Medulla oblongata (tissue), 1 donor: Measurements from ENCODE around the gene ANKRD55.
A peak's percentile ranks its signal among the peaks of the same experiment; 100 is the strongest.

ENCODE experiments used
- DNase-seq: peaks from one replicate; pipeline ENCODE4 v3.0.0-alpha.2; 2015; ENCODE audit errors: extremely low spot score

ANKRD55 gene

DNA sequence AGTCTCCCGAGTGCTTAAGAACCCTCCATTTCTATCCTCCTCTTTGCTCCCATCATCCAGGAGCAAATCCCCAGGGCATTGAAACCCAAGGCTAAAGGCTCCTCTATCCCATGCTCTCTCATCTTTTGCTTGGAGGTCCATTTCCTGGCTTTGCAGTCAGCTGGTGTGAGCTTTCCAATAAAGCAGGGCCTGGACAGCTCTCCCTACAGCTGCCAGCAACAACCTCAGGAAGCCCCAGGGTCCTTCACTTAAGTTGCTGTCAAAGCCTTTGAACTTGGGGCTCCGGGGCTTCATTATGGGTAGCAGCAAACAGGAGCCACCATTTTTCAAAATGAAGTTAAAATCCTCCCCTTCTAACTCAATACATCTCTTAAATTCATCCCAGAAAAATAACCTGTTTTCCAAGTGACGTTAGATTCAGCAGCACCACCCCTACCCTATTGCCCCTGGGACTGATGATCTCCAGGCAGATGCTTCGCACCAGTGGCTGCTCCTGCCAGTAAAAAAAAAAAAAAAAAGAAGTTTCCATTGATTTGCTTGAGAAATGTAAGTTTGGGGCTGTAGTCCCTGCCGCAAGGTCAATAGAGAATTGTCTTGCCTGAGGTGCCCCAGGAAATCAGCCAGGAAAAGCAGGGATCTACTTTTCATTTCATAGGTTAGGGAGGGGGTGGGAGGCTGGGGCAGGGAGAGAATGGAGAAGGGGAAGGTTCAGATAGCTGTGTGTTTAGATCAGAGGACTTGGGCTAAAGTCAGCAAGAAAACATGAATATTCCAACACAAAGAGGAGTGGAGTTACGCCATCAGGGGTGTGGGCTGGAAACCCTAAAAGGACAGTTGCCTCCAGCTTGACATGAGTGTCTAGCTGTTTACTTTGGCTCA is 154.6 kb downstream of the ANKRD55 start:
- DNase-seq, result no peak

DNA sequence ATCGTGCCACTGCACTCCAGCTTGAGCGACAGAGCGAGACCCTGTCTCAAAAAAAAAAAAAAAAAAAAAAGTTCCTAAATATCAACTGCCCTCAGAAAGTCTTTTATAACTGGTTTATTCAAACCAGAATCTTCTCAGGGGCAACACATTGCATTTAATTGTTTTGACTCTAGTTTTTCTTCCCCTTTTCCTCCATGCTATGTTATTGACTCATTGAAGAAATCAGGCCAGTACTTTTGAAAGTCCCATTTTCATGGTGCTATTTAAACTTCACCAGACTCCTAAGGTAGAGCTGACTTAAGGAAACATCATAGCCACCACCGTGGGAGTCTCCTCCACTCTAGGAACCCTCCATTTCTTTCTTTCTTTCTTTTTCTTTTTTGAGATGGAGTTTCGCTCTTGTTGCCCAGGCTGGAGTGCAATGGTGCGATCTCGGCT is 155.3 kb downstream of the ANKRD55 start:
- no peak for DNase-seq

DNA sequence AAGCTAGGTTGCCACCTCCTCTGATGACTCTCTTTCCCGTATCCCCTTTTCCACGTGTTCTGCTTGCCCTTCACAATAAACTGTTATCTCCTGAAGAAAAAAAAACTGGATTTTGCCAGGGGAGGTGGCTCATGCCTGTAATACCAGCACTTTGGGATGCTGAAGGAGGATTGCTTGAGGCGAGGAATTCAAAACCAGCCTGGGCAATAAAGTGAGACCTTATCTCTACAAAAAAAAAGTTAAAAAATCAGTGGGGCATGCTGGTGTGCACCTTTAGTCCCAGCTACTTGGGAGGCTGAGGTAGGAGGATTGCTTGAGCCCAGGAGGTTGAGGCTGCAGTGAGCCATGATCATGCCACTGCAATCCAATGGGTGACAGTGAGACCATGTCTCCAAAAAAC is 156.6 kb downstream of the ANKRD55 start:
- no peak for DNase-seq

DNA sequence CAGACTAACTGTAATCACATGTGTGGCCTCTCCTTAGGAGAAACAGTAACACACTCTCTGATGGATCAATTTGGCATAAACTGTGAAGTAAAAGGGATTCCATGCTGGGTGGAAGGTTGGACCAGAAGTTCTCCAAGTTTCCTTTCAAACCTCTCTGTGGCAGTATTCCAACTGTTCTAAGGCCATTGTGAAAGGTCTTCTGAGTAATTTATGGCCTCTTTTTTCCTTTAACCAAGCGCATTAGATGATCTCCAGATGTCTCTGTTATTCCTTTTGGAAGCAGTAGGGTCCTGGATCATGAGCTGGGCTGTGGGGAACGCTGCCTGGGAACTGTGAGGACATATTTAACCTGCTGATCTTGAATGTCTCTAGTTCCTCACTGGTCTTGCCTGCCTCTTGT is 157.8 kb downstream of the ANKRD55 start:
- DNase-seq, result no peak

DNA sequence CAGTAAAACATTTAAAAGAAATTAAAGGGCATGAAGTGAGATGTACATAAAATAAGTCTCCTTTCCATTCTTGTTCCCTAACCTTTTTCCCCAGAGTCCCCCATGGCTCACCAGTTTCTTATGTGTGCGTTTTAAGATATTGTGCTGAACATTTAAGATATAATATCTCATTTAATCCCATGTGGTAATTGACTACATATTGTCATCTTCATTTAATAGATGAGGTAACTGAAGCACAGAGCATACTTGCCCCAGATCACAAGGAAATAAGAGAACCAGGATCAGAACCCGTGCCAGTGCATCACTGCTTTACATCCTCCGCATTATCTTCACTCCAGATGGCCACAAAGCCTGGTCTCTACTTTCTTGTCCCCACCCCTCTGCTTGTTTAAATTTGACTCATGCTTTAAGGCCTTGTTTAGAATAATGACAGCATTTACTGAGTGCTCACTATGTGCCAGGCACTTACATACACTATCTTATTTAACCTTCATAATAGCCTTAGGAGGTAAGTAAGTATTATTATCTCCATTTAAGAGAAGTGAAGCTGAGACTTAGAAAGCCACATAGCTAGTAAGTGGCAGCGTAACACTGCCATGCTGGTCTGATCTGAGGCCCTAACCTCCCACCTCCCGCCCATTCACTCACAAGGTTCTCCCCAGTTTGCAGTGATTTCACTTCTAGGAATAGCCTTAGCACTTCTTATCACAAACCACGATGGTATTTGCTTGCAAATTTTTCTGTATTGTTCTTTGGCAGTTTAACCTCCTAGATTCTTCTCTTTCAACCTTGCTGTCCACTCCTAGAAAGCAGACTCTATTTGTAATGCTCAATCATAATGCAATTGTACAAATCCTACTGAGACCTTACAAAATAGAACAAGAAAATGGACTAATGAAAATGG is 160.0 kb downstream of the ANKRD55 start:
- no peak for DNase-seq

DNA sequence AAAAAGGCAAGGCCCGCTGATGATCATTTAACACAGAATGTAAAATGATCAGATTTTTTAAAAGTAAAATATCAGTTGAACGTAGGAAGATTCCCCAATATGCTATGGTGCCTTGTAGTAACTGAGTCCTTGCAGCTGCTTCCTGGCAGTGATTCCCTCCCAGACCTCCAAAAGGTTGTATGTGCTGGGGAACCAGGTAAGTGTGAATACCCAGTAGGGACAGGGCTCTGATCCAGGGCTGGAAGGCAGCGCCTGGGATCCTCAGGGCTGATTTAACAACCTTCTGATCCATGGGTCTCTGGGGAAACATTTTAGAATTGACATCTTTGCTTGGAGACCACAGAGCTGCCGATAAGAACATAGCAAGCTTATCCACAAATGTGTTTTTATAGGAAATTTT is 161.7 kb downstream of the ANKRD55 start:
- DNase-seq, result no peak

DNA sequence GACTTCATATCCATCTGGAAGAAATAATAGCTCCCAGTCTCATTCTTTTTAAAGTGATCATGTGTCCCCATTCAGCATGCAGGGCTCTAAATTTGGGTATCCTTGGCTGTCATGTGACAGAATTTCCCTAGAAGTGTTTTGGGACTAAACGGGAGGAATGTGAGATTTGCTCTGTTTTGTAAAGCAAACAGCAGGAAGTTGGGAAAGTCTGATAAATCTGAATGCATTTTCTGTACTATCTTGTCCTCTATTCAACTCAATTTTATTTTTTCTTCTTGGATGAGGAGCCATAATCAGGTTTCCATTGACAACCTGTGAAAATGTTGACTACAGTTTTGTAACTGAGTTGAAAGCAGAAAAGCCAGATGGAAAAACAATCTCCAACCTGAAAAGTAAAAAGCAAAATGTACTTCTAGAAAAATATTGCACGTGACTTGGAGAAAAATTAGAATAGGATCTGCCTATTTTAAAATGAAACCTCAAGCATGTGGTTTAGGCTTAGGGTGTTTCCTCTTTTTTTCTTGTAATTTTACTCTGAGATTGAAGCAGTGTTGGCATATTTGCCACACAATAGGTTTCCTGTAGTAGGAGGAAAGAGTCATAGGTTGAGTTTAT is 162.2 kb downstream of the ANKRD55 start:
- peak; percentile 45 for DNase-seq

DNA sequence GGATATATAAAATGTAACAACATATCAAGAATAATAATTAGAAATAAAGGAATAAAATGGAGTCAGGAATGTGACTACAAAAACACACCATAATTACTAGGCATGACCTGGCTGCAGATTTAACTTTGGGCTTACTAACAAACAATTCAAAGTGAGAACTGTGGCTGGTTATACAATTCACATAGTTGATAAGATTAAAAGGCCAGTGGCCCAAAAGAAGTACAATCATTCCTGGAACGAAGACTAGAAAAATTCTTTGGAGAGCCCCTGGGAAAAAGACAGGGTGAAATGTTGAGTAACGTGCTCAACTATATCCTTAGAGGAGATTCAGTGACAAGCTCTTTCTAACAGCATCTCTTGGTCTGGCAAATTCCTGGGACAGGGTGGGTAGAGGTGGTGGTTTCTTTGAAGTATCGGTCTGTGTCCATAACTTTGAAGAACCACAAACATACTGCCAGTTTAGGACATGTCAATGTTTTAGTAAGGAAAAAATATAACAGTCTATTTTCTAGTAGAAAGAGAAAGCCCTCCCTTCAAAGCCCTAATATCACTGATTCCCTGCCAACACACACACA is 163.4 kb downstream of the ANKRD55 start:
- no peak for DNase-seq

DNA sequence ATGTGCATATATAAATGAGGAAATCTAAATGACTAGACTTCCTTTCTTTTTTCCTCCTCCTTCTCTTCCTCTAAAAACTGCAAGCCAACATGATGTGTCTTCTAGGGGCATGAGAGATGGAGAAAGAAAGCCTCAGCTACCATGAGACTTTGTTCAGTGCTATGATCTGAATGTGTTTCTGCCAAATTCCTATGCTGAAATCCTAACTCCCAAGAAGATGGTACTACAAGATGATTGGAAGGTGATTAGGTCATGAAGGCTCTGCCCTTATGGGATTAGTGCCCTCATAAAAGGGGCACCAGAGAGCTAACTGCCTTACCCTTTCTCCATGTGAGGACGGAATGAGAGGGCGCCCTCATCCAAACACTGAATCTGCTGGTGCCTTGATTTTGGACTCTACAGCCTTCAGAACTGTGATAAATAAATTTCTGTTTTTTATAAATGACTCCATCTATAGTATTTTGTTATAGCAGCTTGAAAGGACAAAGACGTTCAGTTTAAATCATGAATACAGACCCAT is 166.1 kb downstream of the ANKRD55 start:
- no peak for DNase-seq

DNA sequence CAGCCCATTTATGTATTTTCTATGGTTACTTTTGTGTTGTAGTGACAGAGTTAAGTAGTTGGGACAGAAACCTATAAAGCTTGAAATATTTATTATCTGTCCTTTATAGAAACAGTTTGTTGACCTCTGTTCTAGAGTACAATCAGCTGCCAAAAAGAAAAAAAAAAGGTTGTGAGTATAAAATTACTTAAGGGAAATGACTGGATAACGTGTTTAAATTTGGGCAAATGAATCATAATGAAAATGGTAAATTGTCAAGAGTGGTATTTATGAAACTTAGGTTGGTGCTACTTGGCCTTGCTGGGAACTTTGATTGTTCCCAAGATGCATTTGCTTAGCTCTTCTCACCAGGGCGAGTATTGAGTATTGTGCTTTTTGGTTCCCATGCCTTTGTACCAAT is 168.1 kb downstream of the ANKRD55 start:
- no peak for DNase-seq

DNA sequence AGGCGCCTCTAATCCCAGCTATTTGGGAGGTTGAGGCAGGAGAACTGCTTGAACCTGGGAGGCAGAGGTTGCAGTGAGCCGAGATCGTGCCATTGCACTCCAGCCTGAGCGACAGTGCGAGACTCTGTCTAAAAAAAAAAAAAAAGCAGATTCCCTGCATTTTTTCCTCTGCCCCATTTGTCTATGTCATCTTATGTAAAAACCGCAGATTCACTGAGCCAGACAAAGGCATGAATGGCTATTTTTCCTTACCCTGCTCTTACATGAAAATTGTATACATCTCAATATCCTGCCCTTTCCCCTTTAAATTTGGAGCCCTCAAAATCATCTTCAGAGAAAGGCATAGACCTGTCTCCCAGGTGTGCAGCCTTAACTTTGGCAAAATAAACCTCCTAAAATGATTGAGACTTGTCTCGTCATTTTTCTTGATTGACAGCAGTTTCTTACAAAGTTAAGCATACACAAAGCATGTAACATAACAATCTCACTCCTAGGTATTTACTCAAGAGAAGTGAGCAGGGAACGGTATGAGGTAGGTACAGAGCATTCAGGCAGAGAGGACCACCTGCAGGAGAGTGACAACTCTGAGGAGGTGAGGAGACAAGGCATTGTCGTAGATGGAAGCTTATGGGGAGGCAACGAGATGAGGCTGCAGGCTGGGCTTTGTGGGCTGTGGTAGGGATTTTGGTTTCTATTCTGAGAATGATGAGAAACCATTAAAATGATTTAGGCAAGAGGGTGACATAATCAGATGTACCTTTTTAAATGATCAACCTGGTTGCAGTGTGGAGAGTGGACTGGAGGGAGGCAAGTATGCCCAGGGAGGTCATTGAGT is 172.6 kb downstream of the ANKRD55 start:
- no peak for DNase-seq

DNA sequence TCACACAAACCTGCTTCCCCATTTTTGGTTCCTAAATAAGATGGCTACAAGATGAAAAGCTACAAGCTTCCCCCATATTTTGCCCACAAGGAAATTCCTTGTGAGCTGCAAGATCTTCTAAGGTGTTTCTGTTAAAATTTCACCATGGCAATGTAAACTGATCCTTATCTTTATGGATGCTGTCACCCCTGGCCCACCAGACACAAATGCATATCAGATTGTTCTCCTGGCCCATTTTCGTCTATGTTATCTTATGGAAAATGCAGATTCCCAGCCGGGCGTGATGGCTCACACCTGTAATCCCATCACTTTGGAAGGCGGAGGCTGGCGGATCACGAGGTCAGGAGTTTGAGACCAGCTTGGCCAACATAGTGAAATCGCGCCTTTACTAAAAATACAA is 173.3 kb downstream of the ANKRD55 start:
- DNase-seq, result no peak

DNA sequence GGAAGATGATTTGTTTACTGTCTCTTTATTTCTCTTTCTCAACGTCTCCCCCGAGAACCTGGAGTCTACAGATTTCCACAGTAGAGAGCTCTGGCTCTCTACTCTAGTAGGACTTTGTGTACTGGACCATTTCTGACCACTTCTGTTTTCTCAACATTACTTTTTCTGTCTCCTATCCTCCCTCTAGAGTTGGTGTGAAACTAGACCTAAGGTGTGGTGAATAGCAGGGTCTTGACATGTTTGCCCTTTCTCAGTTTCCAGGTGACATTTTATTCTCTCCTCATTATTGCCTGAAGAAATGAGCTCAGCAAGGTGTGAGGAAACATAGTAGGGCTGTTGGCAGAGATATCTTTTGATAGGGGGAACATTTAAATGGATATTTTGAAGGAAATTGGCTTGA is 176.3 kb downstream of the ANKRD55 start:
- no peak for DNase-seq

DNA sequence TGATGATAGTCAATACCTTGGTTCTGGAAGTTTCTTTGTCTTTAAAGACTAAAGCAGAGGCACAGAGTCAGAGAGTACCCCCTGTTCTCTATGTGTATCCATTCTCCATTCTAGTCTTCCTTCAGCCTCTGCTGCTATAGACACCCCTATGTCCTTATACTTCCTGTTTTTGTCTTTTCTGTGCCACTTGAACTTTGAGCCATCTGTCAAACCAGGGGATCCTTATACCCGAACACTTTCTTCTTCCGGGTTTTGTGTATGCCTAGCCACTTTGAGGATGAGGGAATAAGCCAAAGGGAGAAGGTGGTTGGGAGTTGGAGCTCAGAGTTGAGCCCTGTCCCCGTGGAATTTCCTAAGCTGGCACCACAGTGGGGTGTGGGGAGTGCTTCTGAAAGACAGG is 177.3 kb downstream of the ANKRD55 start:
- DNase-seq, result no peak

DNA sequence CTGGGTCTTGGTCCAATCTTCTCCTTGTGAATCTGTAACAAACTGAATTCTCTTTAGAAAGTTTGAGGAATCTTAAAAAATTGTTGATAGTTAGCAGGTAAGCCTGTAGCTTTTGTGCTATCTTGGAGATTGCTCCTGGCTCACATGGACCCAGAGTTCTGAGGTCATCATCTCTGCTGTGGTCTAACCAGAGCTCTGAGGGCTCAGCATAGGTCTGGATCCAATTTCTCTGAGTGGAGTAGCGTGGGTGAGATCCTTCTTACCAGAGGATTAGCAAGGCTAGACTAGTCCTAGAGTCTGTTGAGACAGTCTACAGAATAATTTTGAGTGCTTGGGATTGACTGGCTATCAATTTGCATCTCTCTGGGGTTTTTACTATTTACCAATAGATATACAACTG is 177.8 kb downstream of the ANKRD55 start:
- DNase-seq, result no peak

DNA sequence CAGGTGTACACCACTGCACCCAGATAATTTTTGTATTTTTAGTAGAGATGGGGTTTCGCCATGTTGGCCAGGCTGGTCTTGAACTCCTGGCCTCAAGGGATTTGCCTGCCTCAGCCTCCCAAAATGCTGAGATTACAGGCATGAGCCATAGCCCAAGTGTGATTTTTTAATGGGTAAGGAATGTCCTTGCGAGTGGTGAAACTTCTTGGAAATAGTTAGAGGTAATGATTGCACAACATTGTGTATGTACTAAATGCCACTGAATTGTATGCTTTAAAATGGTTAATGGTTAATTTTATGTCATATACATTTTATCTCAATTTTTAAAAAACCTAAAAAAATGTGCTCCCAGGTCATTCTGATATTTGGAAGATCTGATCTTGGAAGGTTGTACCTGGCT is 178.5 kb downstream of the ANKRD55 start:
- no peak for DNase-seq

DNA sequence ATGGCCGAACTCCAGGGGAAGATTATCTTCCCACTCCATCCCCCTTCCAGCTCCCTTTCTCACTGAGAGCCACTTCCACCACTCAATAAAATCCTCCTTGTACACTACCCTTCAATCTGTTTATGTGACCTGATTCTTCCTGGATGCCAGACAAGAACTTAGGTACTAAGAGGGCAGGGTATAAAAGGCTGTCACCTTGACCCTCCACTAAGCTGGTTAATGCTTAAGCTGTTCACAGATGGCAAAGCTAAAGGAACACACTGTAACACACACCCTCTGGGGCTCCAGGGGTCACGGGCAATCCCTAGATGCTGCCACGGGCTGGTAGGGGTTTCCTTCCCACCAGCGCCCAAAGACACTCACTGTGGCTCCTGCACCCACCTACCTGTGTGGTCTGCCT is 179.8 kb downstream of the ANKRD55 start:
- no peak for DNase-seq

DNA sequence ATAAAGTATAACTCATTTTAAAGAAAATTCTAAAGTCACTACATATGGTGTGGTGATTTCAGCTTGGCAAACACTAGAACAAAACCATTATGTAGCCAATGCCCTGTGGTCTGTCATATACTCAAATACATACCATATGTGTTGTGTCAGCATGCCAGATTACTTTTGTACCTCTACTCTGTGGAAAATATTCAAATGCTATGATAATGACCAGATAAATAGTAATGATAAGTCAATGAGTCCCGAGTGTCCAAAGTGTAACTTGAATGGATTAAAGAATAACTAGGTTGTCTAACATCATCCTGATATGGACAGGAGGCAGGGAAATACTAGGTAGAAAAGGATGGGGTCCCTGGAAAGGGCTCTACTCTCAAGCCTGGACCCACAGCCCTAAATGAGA is 180.4 kb downstream of the ANKRD55 start:
- no peak for DNase-seq

DNA sequence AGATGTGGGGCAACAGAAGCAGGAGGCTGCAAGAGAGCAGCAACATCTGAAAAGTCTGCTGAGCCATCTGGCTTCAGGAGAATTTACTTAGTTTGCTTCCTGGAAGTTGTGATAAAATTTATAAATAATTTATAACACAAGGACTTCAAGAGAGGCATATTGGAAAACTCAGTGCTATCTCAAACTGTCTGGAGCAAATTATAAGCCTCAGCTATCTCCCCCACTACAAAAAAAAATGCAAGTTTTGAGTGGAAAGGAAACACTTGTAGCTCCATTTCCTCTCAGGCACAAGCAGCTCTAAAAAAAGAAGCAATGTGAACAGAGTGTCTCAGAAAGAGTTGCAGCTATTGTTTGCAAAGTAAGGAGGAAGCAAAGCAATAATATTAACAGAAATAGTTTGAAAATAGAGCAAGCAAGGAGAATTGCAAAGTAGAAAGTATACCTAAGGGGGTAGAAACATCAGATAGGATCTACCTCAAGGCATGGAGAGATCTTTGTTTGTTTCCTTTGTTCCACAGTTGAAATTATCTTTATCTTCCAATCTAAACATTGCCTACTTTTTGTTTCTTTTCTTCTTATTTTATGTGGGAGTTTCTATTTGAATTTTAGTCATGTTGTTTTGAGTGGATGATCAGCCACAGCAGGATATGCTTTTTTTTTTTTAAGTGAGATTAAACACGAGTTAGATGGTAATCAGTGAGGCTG is 182.4 kb downstream of the ANKRD55 start:
- peak; percentile 75 for DNase-seq
